ENCODE data around the gene STK24.

The STK24 gene

GRCh38 chr13:98547455-98547854 is 29.5 kb downstream of the STK24 start:
- no peak overlapping the region for H3K4me3 ChIP-seq (ENCODE audit: low read length)
- no peaks in the 10 kb centered on the region for H3K9me3 ChIP-seq (ENCODE audit: insufficient read depth, low read length)
- no peak for TF ChIP-seq CTCF (IDR thresholded peaks at IDR 0.05; ENCODE audit: low read depth, low read length)
- no peak for TF ChIP-seq EZH2phosphoT487 (IDR thresholded peaks at IDR 0.05; ENCODE audit: low read depth)
- no peaks in the 10 kb centered on the region for H3K27me3 ChIP-seq (ENCODE audit: low read depth, low read length)
- H3K9ac ChIP-seq (ENCODE audit: low read length), result no peak overlapping the region
- no peak overlapping the region for H3K4me2 ChIP-seq (ENCODE audit: low read length)
- H4K20me1 ChIP-seq (ENCODE audit: insufficient read depth, low read length), result peaks cover 89% of the 10 kb centered on the region
- H3K27ac ChIP-seq (ENCODE audit: low read length), result no peak overlapping the region
- H3K79me2 ChIP-seq (ENCODE audit: low read length), result peaks cover 89% of the 10 kb centered on the region
- H3K36me3 ChIP-seq (replicated peaks; ENCODE audit: low read depth, low read length), result peaks cover 19% of the 10 kb centered on the region
- H2AFZ ChIP-seq (ENCODE audit: low read depth, low read length), result no peak overlapping the region
- peaks cover 41% of the 10 kb centered on the region for H3K4me1 ChIP-seq (ENCODE audit: low read length)

GRCh38 chr13:98546402-98546801 is 30.5 kb downstream of the STK24 start:
- no peak overlapping the region for H3K4me2 ChIP-seq (ENCODE audit: low read length)
- peaks cover 90% of the 10 kb centered on the region for H3K79me2 ChIP-seq (ENCODE audit: low read length)
- peaks cover 39% of the 10 kb centered on the region for H3K4me1 ChIP-seq (ENCODE audit: low read length)
- peaks cover 89% of the 10 kb centered on the region for H4K20me1 ChIP-seq (ENCODE audit: insufficient read depth, low read length)
- no peak overlapping the region for H3K9ac ChIP-seq (ENCODE audit: low read length)
- no peaks in the 10 kb centered on the region for H3K9me3 ChIP-seq (ENCODE audit: insufficient read depth, low read length)
- H3K27me3 ChIP-seq (ENCODE audit: low read depth, low read length), result no peaks in the 10 kb centered on the region
- TF ChIP-seq EZH2phosphoT487 (IDR thresholded peaks at IDR 0.05; ENCODE audit: low read depth) (no peak), CTCF (IDR thresholded peaks at IDR 0.05; ENCODE audit: low read depth, low read length) (no peak)
- no peak overlapping the region for H2AFZ ChIP-seq (ENCODE audit: low read depth, low read length)
- H3K27ac ChIP-seq (ENCODE audit: low read length), result no peak overlapping the region
- H3K36me3 ChIP-seq (replicated peaks; ENCODE audit: low read depth, low read length), result peaks cover 15% of the 10 kb centered on the region
- H3K4me3 ChIP-seq (ENCODE audit: low read length), result no peak overlapping the region

- Histone ChIP-seq H3K36me3 (replicated peaks; ENCODE audit: low read depth, low read length) (peaks cover 5% of the 10 kb centered on the region), H4K20me1 (ENCODE audit: insufficient read depth, low read length) (peaks cover 91% of the 10 kb centered on the region), H3K79me2 (ENCODE audit: low read length) (peaks cover 92% of the 10 kb centered on the region), H3K9me3 (ENCODE audit: insufficient read depth, low read length) (no peaks in the 10 kb centered on the region), H3K27me3 (ENCODE audit: low read depth, low read length) (no peaks in the 10 kb centered on the region), H3K4me2 (ENCODE audit: low read length) (peak overlapping the region; percentile 82), H3K27ac (ENCODE audit: low read length) (no peak overlapping the region), H3K9ac (ENCODE audit: low read length) (no peak overlapping the region), H2AFZ (ENCODE audit: low read depth, low read length) (no peak overlapping the region), H3K4me3 (ENCODE audit: low read length) (no peak overlapping the region), H3K4me1 (ENCODE audit: low read length) (peaks cover 24% of the 10 kb centered on the region)
- no peak for TF ChIP-seq CTCF (IDR thresholded peaks at IDR 0.05; ENCODE audit: low read depth, low read length)
- no peak for TF ChIP-seq EZH2phosphoT487 (IDR thresholded peaks at IDR 0.05; ENCODE audit: low read depth)
Measured at GRCh38 chr13:98544104-98544710, 32.7 kb downstream of the STK24 start.

- Histone ChIP-seq H3K4me1 (ENCODE audit: low read length) (peaks cover 24% of the 10 kb centered on the region), H3K4me3 (ENCODE audit: low read length) (peak overlapping the region; percentile 62), H2AFZ (ENCODE audit: low read depth, low read length) (no peak overlapping the region), H4K20me1 (ENCODE audit: insufficient read depth, low read length) (peaks cover 93% of the 10 kb centered on the region), H3K9ac (ENCODE audit: low read length) (peak overlapping the region; percentile 10; the same call in 1 of the 2 replicates), H3K36me3 (replicated peaks; ENCODE audit: low read depth, low read length) (no peaks in the 10 kb centered on the region), H3K27ac (ENCODE audit: low read length) (no peak overlapping the region), H3K79me2 (ENCODE audit: low read length) (peaks cover 94% of the 10 kb centered on the region), H3K27me3 (ENCODE audit: low read depth, low read length) (no peaks in the 10 kb centered on the region), H3K9me3 (ENCODE audit: insufficient read depth, low read length) (no peaks in the 10 kb centered on the region), H3K4me2 (ENCODE audit: low read length) (peak overlapping the region; percentile 82)
- TF ChIP-seq CTCF (IDR thresholded peaks at IDR 0.05; ENCODE audit: low read depth, low read length) (no peak), EZH2phosphoT487 (IDR thresholded peaks at IDR 0.05; ENCODE audit: low read depth) (no peak)
Measured at GRCh38 chr13:98543378-98544103, 33.4 kb downstream of the STK24 start.

Measured in OCI-LY3 (cell line).